GM06990 (cell line): ENCODE results near the gene ODAD4.

ENCODE experiments used
- DNase-seq: peaks from one replicate; pipeline ENCODE4 v3.0.0-alpha.2; 2011; ENCODE audit not compliant: insufficient read length; ENCODE audit errors: extremely low read depth
- H3K27me3 ChIP-seq: replicated peaks from 2 replicates; pipeline ENCODE4 v1.6.0; 2011; ENCODE audit warnings: low read length; ENCODE audit not compliant: control insufficient read depth, insufficient read depth
- H3K36me3 ChIP-seq: 2 replicates; pipeline ENCODE4 v1.5.1; 2011; ENCODE audit warnings: low read length; ENCODE audit not compliant: control insufficient read depth, insufficient read depth
- H3K4me3 ChIP-seq: replicated peaks from 2 replicates; pipeline ENCODE4 v1.5.1; 2011; ENCODE audit warnings: low read depth, mild to moderate bottlenecking, control low read depth, low read length
- CTCF ChIP-seq: IDR thresholded peaks from 2 replicates; pipeline ENCODE4 v1.5.1; 2011; ENCODE audit warnings: low read length, control low read depth, mild to moderate bottlenecking, inconsistent platforms; ENCODE audit not compliant: insufficient read depth, poor library complexity, severe bottlenecking

Gene ODAD4

GRCh38 chr17:41909088-41909487, 21.3 kb upstream of the ODAD4 start:
- no peak for DNase-seq
- peaks cover 70% of the 10 kb centered on the region for H3K36me3 ChIP-seq
- H3K27me3 ChIP-seq, result no peaks in the 10 kb centered on the region
- TF ChIP-seq CTCF, result no peak
- H3K4me3 ChIP-seq, result no peak overlapping the region

GRCh38 chr17:41910701-41911391, 19.6 kb upstream of the ODAD4 start:
- Histone ChIP-seq H3K4me3 (no peak overlapping the region), H3K36me3 (peaks cover 59% of the 10 kb centered on the region), H3K27me3 (no peaks in the 10 kb centered on the region)
- no peak for DNase-seq
- no peak for TF ChIP-seq CTCF

- peaks cover 47% of the 10 kb centered on the region for H3K36me3 ChIP-seq
- DNase-seq, result no peak
Observed at GRCh38 chr17:41912925-41913324, 17.5 kb upstream of the ODAD4 start.

GRCh38 chr17:41913798-41914197, 16.6 kb upstream of the ODAD4 start:
- peaks cover 42% of the 10 kb centered on the region for H3K36me3 ChIP-seq
- no peaks in the 10 kb centered on the region for H3K27me3 ChIP-seq
- H3K4me3 ChIP-seq, result no peak overlapping the region
- DNase-seq, result no peak
- no peak for TF ChIP-seq CTCF

More at GRCh38 chr17:41912925-41913324, 17.5 kb upstream of the ODAD4 start:
- Histone ChIP-seq H3K27me3 (no peaks in the 10 kb centered on the region), H3K4me3 (no peak overlapping the region)
- TF ChIP-seq CTCF, result no peak

GRCh38 chr17:41914358-41914766, 16.1 kb upstream of the ODAD4 start:
- Histone ChIP-seq H3K4me3 (no peak overlapping the region), H3K36me3 (peaks cover 36% of the 10 kb centered on the region), H3K27me3 (no peaks in the 10 kb centered on the region)
- no peak for DNase-seq
- TF ChIP-seq CTCF, result no peak

- no peak for DNase-seq
- no peak for TF ChIP-seq CTCF
- Histone ChIP-seq H3K36me3 (peaks cover 31% of the 10 kb centered on the region), H3K4me3 (no peak overlapping the region), H3K27me3 (no peaks in the 10 kb centered on the region)
Observed at GRCh38 chr17:41915020-41915419, 15.4 kb upstream of the ODAD4 start.
